ENCODE data around the gene C6.

Gene C6

GRCh38 chr5:41181691-41182564 is 31.4 kb downstream of the C6 start:
- TF ChIP-seq GATA2 (IDR thresholded peaks at IDR 0.05; ENCODE audit: low read depth, low read length) (no peak), GATA3 (IDR thresholded peaks at IDR 0.05; ENCODE audit: low read depth, low read length) (no peak)

GRCh38 chr5:41176952-41177351 is 36.4 kb downstream of the C6 start:
- TF ChIP-seq GATA2 (IDR thresholded peaks at IDR 0.05; ENCODE audit: low read depth, low read length) (no peak), GATA3 (IDR thresholded peaks at IDR 0.05; ENCODE audit: low read depth, low read length) (no peak)

GRCh38 chr5:41172012-41172411 is 41.3 kb downstream of the C6 start:
- no peak for TF ChIP-seq GATA3 (IDR thresholded peaks at IDR 0.05; ENCODE audit: low read depth, low read length)
- no peak for TF ChIP-seq GATA2 (IDR thresholded peaks at IDR 0.05; ENCODE audit: low read depth, low read length)

- TF ChIP-seq GATA2 (IDR thresholded peaks at IDR 0.05; ENCODE audit: low read depth, low read length) (no peak), GATA3 (IDR thresholded peaks at IDR 0.05; ENCODE audit: low read depth, low read length) (no peak)
Measured at GRCh38 chr5:41161271-41161670, 52.1 kb downstream of the C6 start.

- TF ChIP-seq GATA2 (IDR thresholded peaks at IDR 0.05; ENCODE audit: low read depth, low read length) (peak; percentile 54; the same call in 1 of the 2 replicates), GATA3 (IDR thresholded peaks at IDR 0.05; ENCODE audit: low read depth, low read length) (0 out of 2 replicates have a peak, but pooled peaks have one; percentile 18)
Measured at GRCh38 chr5:41157272-41157894, 55.9 kb downstream of the C6 start.

GRCh38 chr5:41156739-41157138 is 56.6 kb downstream of the C6 start:
- TF ChIP-seq GATA3 (IDR thresholded peaks at IDR 0.05; ENCODE audit: low read depth, low read length): no peak
- TF ChIP-seq GATA2 (IDR thresholded peaks at IDR 0.05; ENCODE audit: low read depth, low read length): no peak

- TF ChIP-seq GATA3 (IDR thresholded peaks at IDR 0.05; ENCODE audit: low read depth, low read length): no peak
- no peak for TF ChIP-seq GATA2 (IDR thresholded peaks at IDR 0.05; ENCODE audit: low read depth, low read length)
Measured at GRCh38 chr5:41154491-41154890, 58.8 kb downstream of the C6 start.

GRCh38 chr5:41151564-41151963 is 61.8 kb downstream of the C6 start:
- TF ChIP-seq GATA2 (IDR thresholded peaks at IDR 0.05; ENCODE audit: low read depth, low read length): no peak
- no peak for TF ChIP-seq GATA3 (IDR thresholded peaks at IDR 0.05; ENCODE audit: low read depth, low read length)

- TF ChIP-seq GATA3 (IDR thresholded peaks at IDR 0.05; ENCODE audit: low read depth, low read length) (no peak), GATA2 (IDR thresholded peaks at IDR 0.05; ENCODE audit: low read depth, low read length) (no peak)
Measured at GRCh38 chr5:41148448-41148847, 64.9 kb downstream of the C6 start.

- TF ChIP-seq GATA3 (IDR thresholded peaks at IDR 0.05; ENCODE audit: low read depth, low read length): no peak
- TF ChIP-seq GATA2 (IDR thresholded peaks at IDR 0.05; ENCODE audit: low read depth, low read length): no peak
Measured at GRCh38 chr5:41145306-41145705, 68.0 kb downstream of the C6 start.

- TF ChIP-seq GATA3 (IDR thresholded peaks at IDR 0.05; ENCODE audit: low read depth, low read length): no peak
- no peak for TF ChIP-seq GATA2 (IDR thresholded peaks at IDR 0.05; ENCODE audit: low read depth, low read length)
Measured at GRCh38 chr5:41143131-41143901, 70.0 kb downstream of the C6 start.

GRCh38 chr5:41127967-41128690 is 85.2 kb downstream of the C6 start:
- TF ChIP-seq GATA3 (IDR thresholded peaks at IDR 0.05; ENCODE audit: low read depth, low read length) (no peak), GATA2 (IDR thresholded peaks at IDR 0.05; ENCODE audit: low read depth, low read length) (no peak)

- TF ChIP-seq GATA2 (IDR thresholded peaks at IDR 0.05; ENCODE audit: low read depth, low read length) (no peak), GATA3 (IDR thresholded peaks at IDR 0.05; ENCODE audit: low read depth, low read length) (no peak)
Measured at GRCh38 chr5:41122459-41122858, 90.9 kb downstream of the C6 start.

GRCh38 chr5:41120600-41120999 is 92.7 kb downstream of the C6 start:
- no peak for TF ChIP-seq GATA2 (IDR thresholded peaks at IDR 0.05; ENCODE audit: low read depth, low read length)
- TF ChIP-seq GATA3 (IDR thresholded peaks at IDR 0.05; ENCODE audit: low read depth, low read length): no peak
